HepG2 (cell line): ENCODE results near the gene BOD1. TPM values are rescaled to one million over a fixed set of nuclear protein-coding genes. Genes with fewer than 3 reads are reported as not detected.

ENCODE experiments used
- ATAC-seq: fragments of 200-7000 bp; cut with Tn5 transposase; 3 replicates; pipeline ENCODE4 v1.9.1; 2020; ENCODE audit warnings: mild to moderate bottlenecking, moderate library complexity
- BruUV-seq: library from RNA; stranded (reverse); fragments of 400-500 nt; replicated peaks from 2 replicates; lab custom pipeline; 2021; lab: Mats Ljungman, UMichigan
- CTCF ChIA-PET: fragments of 300-600 bp; formaldehyde crosslinking; extraction: SDS; loops from one replicate; lab custom pipeline; 2021; ENCODE audit warnings: low total read pairs, inconsistent platforms, low intra/inter-chr PET ratio; lab: Yijun Ruan, JAX
- POLR2A ChIA-PET: fragments of 350-600 bp; sonication (Branson Sonifier 250); formaldehyde crosslinking; loops from one replicate; lab custom pipeline; 2020; ENCODE audit warnings: antibody characterized with exemption, inconsistent platforms; lab: Yijun Ruan, JAX
- DNase-seq: peaks from one replicate; pipeline ENCODE4 v3.0.0-alpha.2; 2015; ENCODE audit warnings: low spot score
- FAIRE-seq: peaks from 3 replicates; lab custom pipeline; 2011; peaks lifted over from hg19 to GRCh38; lab: Jason Lieb, UNC
- H2AFZ ChIP-seq: one replicate; pipeline ENCODE4 v1.6.1; 2011; ENCODE audit warnings: low read length, inconsistent platforms
- H3K27ac ChIP-seq: fragments of 300-600 bp; 3 replicates; pipeline ENCODE4 v1.8.0; 2011; ENCODE audit warnings: mixed run types, mild to moderate bottlenecking, mixed read lengths, low read length, inconsistent platforms; ENCODE audit not compliant: insufficient read depth; ENCODE audit errors: extremely low read length
- H3K27me3 ChIP-seq, 2 experiments: fragments of 200-600 bp in 1 of 2; 2 replicates in 1 of 2; 3 replicates in 1 of 2; pipeline versions ENCODE4 v1.6.0 to v1.8.0; 2011; ENCODE audit warnings: low read length in 2 of 2, mild to moderate bottlenecking in 2 of 2, moderate library complexity in 2 of 2, inconsistent platforms in 1 of 2; ENCODE audit not compliant: insufficient read depth in 2 of 2, control insufficient read depth in 1 of 2
- H3K36me3 ChIP-seq, 2 experiments: fragments of 200-600 bp in 1 of 2; replicated peaks in 1 of 2; 2 replicates in 1 of 2; 3 replicates in 1 of 2; pipeline versions ENCODE4 v1.5.1 to v1.8.0; 2011; ENCODE audit warnings: low read length in 2 of 2, inconsistent platforms in 1 of 2; ENCODE audit not compliant: insufficient read depth in 2 of 2, control insufficient read depth in 1 of 2
- H3K4me1 ChIP-seq: 2 replicates; pipeline ENCODE4 v1.5.1; 2012; ENCODE audit warnings: low read length, inconsistent platforms; ENCODE audit not compliant: insufficient read depth
- H3K4me2 ChIP-seq: 2 replicates; pipeline ENCODE4 v1.6.0; 2011; ENCODE audit warnings: low read depth, low read length, inconsistent platforms
- H3K4me3 ChIP-seq, 3 experiments: fragments of 200-600 bp in 1 of 3; sonication (generic), shearing (Covaris generic) in 1 of 3; replicated peaks in 1 of 3; 2 replicates each; pipeline ENCODE4 v1.5.1; 2011 to 2016; ENCODE audit warnings: low read length in 3 of 3, inconsistent platforms in 2 of 3, low read depth in 2 of 3, mild to moderate bottlenecking in 2 of 3, control low read depth in 1 of 3, mixed read lengths in 1 of 3; ENCODE audit not compliant: insufficient read depth in 1 of 3
- H3K79me2 ChIP-seq: one replicate; pipeline ENCODE4 v1.6.1; 2011; ENCODE audit warnings: low read length, inconsistent platforms; ENCODE audit not compliant: insufficient read depth
- H3K9ac ChIP-seq: 2 replicates; pipeline ENCODE4 v1.6.0; 2011; ENCODE audit warnings: mild to moderate bottlenecking, low read depth, low read length, inconsistent platforms; ENCODE audit not compliant: insufficient read depth
- H3K9me3 ChIP-seq: 2 replicates; pipeline ENCODE4 v1.5.1; 2012; ENCODE audit warnings: mild to moderate bottlenecking, low read length
- H4K20me1 ChIP-seq: 2 replicates; pipeline ENCODE4 v1.6.0; 2011; ENCODE audit warnings: inconsistent platforms, mild to moderate bottlenecking, low read length, moderate library complexity; ENCODE audit not compliant: insufficient read depth
- ARNT2 ChIP-seq: sonication (generic); formaldehyde crosslinking; IDR thresholded peaks from 2 replicates; pipeline ENCODE4 v1.8.0; 2022; ENCODE audit warnings: mild to moderate bottlenecking, low read depth, missing genetic modification reagents, moderate library complexity
- KLF12 ChIP-seq: sonication (generic); formaldehyde crosslinking; IDR thresholded peaks from 2 replicates; pipeline ENCODE4 v1.4.0; 2020; ENCODE audit warnings: missing genetic modification reagents, borderline replicate concordance
- SIN3A ChIP-seq: IDR thresholded peaks from 2 replicates; pipeline ENCODE4 v1.6.1; 2011; ENCODE audit warnings: low read depth, mild to moderate bottlenecking, control low read depth, low read length, borderline replicate concordance
- SRSF9 ChIP-seq: fragments of 200-400 bp; formaldehyde crosslinking; IDR thresholded peaks from 2 replicates; pipeline ENCODE4 v1.6.1; 2018; ENCODE audit warnings: borderline replicate concordance, mild to moderate bottlenecking, low read depth, low read length; ENCODE audit not compliant: insufficient read depth, poor library complexity, severe bottlenecking
- ZNF256 ChIP-seq: sonication (generic); formaldehyde crosslinking; conservative IDR thresholded peaks from 2 replicates; pipeline ENCODE4 v1.4.0; 2020; ENCODE audit warnings: missing genetic modification reagents
- ZNF629 ChIP-seq: sonication (generic); formaldehyde crosslinking; conservative IDR thresholded peaks from 2 replicates; pipeline ENCODE4 v1.5.0; 2020; ENCODE audit warnings: missing genetic modification reagents
- WGBS: methylation state at CpG from one replicate; pipeline ENCODE4 v1.1.6; 2017; ENCODE audit warnings: low lambda C conversion rate; 5-methylcytosine and 5-hydroxymethylcytosine counted together
- in situ Hi-C: cut with HindIII; loops from 2 replicates; pipeline ENCODE4 v1.10.0; 2017; ENCODE audit warnings: low pct_unique_long_range_greater_than_20kb; ENCODE audit not compliant: extremely low pct_ligation_motif_present
- intact Hi-C: fragments of 100-400 bp; cut with micrococcal nuclease; formaldehyde crosslinking; loops from one replicate; pipeline ENCODE4 v1.10.0; 2022; ENCODE audit not compliant: unreplicated experiment
- polyA plus RNA-seq, 8 experiments: library from polyadenylated mRNA; depleted of rRNA in 3 of 8; stranded (reverse) in 7 of 8; unstranded in 1 of 8; fragments of >200 nt; fragmentation: Illumina TruSeq in 4 of 8; extraction: Trizol in 4 of 8; gene quantifications; 2 replicates each; pipeline versions ENCODE4 v1.2.1 to v1.2.3, GENCODE V29; 2011 to 2016; ENCODE audit warnings: low read depth in 4 of 8, missing spikeins in 1 of 8, mixed read lengths in 1 of 8; ENCODE audit not compliant: insufficient read depth in 1 of 8
- total RNA-seq, 5 experiments: library from RNA; depleted of rRNA; stranded (reverse); fragments of >200 nt; fragmentation: Illumina TruSeq; extraction: Trizol; gene quantifications; 2 replicates each; pipeline ENCODE4 v1.2.3, GENCODE V29; 2016; ENCODE audit warnings: low read depth in 1 of 5

Gene BOD1
- total and polyA plus RNA-seq, 2 of the 13 experiments (the other 11 are each of a cell fraction or from before 2014, with no cell fraction given): 81.5 to 103 TPM

DNA sequence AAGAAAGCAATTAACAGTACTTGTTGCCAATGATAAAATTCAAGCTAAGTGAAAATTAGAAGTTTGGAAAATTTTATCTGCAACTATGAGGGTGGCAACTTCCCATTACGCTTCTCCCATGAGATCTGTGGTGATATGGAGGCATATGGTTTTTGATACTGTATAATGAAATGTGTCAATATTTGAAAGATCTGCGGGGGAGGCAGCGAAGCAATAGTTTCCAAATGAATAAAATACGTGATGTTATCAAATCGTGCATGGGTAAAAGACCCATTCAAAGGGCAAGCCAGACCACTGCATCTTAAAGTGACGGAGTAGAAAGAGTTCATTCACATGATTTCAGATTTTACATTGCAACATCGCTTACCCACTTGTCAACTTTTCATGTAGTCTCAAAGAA lies 20.9 kb upstream of the BOD1 start:
- Histone ChIP-seq H3K4me1 (peaks cover 38% of the 10 kb centered on the region), H3K36me3 (no peaks in the 10 kb centered on the region), H4K20me1 (no peaks in the 10 kb centered on the region), H3K79me2 (no peaks in the 10 kb centered on the region), H3K9ac (no peak overlapping the region), H3K27me3 (no peaks in the 10 kb centered on the region), H3K4me3 (no peak overlapping the region), H2AFZ (no peak overlapping the region), H3K4me2 (no peak overlapping the region), H3K9me3 (no peaks in the 10 kb centered on the region), H3K27ac (no peak overlapping the region)
- BruUV-seq: no TSS peak
- 63% methylated on average over 7 of the region's 7 CpGs for WGBS
- TF ChIP-seq ZNF256 (CRISPR knock-in tag): no peak
- TF ChIP-seq ARNT2 (CRISPR knock-in tag): no peak
- TF ChIP-seq SRSF9: no peak
- no peak for TF ChIP-seq KLF12 (CRISPR knock-in tag)
- CTCF ChIA-PET: no interaction called here
- intact Hi-C loops: no loop called here
- no peak for FAIRE-seq
- no peak for ATAC-seq
- DNase-seq: no peak
- in situ Hi-C loops: no loop called here
- POLR2A ChIA-PET: no interaction called here

DNA sequence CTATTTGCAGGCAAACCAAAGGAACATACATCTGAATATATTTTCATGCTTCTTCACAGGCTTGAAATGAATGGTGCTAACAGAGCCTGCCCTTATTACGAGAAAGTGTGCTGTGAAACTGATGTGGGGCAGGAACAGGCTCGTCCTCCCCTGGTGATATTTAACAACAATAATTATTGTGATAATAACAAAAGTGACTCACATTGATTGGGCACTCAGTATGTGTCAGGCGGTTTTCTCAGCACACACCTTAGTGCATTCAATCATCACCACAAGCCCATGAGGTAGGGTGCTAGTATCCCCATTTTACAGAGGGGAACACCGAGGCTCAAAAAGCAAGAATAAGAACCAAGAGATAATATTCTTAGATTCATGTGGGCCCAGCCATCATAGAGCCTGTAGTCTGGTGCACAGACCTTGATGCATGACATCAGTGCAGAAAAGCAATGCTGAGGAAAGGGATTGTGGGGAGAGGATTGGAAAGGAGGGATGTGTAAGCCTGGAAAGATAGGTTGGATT lies 18.1 kb upstream of the BOD1 start:
- no peak for FAIRE-seq
- POLR2A ChIA-PET: no interaction called here
- Histone ChIP-seq H3K9me3 (no peaks in the 10 kb centered on the region), H3K4me1 (peaks cover 35% of the 10 kb centered on the region), H3K4me3 (no peak overlapping the region), H3K36me3 (no peaks in the 10 kb centered on the region), H4K20me1 (no peaks in the 10 kb centered on the region), H3K79me2 (no peaks in the 10 kb centered on the region), H3K9ac (no peak overlapping the region), H2AFZ (no peak overlapping the region), H3K4me2 (no peak overlapping the region), H3K27ac (no peak overlapping the region), H3K27me3 (no peaks in the 10 kb centered on the region)
- no peak for ATAC-seq
- no TSS peak for BruUV-seq
- CTCF ChIA-PET: no interaction called here
- in situ Hi-C loops: no loop called here
- WGBS: 60% methylated on average over 4 of the region's 4 CpGs
- intact Hi-C loops: no loop called here
- TF ChIP-seq ZNF629 (CRISPR knock-in tag) (peak; percentile 75), SIN3A (no peak)
- no peak for DNase-seq
